Effector memory CD4-positive, alpha-beta T cell (primary cell): ENCODE results near the gene SS18L1.

ENCODE experiments used
- DNase-seq, 3 donors: peaks; one replicate each; pipeline ENCODE4 v3.0.0-alpha.2; 2020
- H3K27ac ChIP-seq: 2 replicates; pipeline ENCODE4 v1.7.0; 2013; ENCODE audit warnings: mild to moderate bottlenecking, low read length, moderate library complexity; ENCODE audit not compliant: insufficient read depth, poor library complexity, severe bottlenecking
- H3K27me3 ChIP-seq: replicated peaks from 2 replicates; pipeline ENCODE4 v1.7.0; 2013; ENCODE audit warnings: mild to moderate bottlenecking, low read length; ENCODE audit not compliant: insufficient read depth, control insufficient read depth, poor library complexity, severe bottlenecking
- H3K36me3 ChIP-seq: 2 replicates; pipeline ENCODE4 v1.7.0; 2013; ENCODE audit warnings: mild to moderate bottlenecking, low read length, moderate library complexity; ENCODE audit not compliant: control insufficient read depth, insufficient read depth
- H3K4me1 ChIP-seq: 2 replicates; pipeline ENCODE4 v1.7.0; 2013; ENCODE audit warnings: low read length, mild to moderate bottlenecking; ENCODE audit not compliant: control insufficient read depth, insufficient read depth, poor library complexity, severe bottlenecking
- H3K4me3 ChIP-seq: 2 replicates; pipeline ENCODE4 v1.7.0; 2013; ENCODE audit warnings: low read length, low read depth, mild to moderate bottlenecking; ENCODE audit not compliant: insufficient read depth, poor library complexity, severe bottlenecking
- H3K9me3 ChIP-seq: 2 replicates; pipeline ENCODE4 v1.7.0; 2013; ENCODE audit warnings: mild to moderate bottlenecking, low read length, moderate library complexity; ENCODE audit not compliant: control insufficient read depth

The SS18L1 gene

GRCh38 chr20:62120365-62120762 is 23.2 kb upstream of the SS18L1 start:
- no peaks in the 10 kb centered on the region for H3K27me3 ChIP-seq
- H3K36me3 ChIP-seq = peaks cover 3% of the 10 kb centered on the region
- H3K27ac ChIP-seq = no peak overlapping the region
- H3K4me3 ChIP-seq = no peak overlapping the region
- no peaks in the 10 kb centered on the region for H3K9me3 ChIP-seq
- no peak for DNase-seq
- peaks cover 48% of the 10 kb centered on the region for H3K4me1 ChIP-seq

- DNase-seq = peak in 1 of 3 donors; percentile 6
- peaks cover 11% of the 10 kb centered on the region for H3K36me3 ChIP-seq
- peak overlapping the region; percentile 85 for H3K4me3 ChIP-seq
- no peaks in the 10 kb centered on the region for H3K9me3 ChIP-seq
- peaks cover 48% of the 10 kb centered on the region for H3K4me1 ChIP-seq
- H3K27ac ChIP-seq = peak overlapping the region; percentile 88
- no peaks in the 10 kb centered on the region for H3K27me3 ChIP-seq
Observed at GRCh38 chr20:62120990-62121775, 22.4 kb upstream of the SS18L1 start.

DNA sequence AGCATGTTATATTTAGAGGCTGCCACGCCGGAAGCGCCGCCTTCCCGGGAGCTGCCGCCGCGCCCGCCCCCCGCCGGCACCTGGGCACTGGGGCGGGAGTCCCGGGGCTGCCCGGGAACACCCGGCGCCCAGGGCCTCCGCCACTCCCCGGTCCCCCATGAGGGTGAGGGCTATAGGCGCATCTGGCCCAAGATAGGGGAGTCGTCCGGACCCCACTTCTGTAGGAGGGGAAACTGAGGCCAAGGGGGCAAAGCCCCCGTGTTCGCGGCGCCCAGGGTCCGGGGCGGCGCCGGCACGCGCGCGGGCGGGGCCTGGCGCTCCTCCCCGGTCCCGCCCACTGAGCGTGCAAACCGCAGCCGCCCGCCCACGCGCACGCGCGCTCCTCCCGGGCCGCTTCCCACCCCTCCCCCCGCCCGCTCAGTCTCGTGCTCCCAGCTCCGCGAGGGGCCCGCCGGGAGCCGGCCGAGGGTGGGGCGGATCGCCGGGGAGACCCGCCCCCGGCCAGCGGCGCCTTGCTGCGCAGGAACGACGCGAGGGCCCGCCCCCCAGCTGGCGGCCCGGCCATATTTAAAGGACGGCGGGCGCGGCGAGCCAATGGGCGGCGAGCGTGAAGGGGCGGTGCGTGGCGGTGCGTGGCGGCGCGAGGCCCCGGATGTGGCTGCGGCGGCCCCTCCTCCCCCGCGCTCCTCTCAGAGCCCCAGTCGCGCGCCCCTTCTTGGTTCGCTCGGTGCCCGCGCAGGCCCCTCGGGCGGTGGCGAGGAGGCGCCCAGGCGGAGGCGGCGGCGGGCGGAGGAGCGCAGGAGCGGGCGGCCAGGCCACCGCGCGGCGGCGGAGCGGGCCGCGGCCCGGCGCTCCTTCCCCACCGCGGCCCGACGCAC is 21.6 kb upstream of the SS18L1 start, which contains the start of gene LSM14B:
Gene LSM14B, plus strand, starts transcription at position 700 of the 878 bp plus-strand sequence. CDS start 192 bp downstream, outside the sequence.
- Histone ChIP-seq H3K27me3 (no peaks in the 10 kb centered on the region), H3K27ac (peak within 1 kb of the TSS; percentile 88), H3K4me3 (peak within 1 kb of the TSS; percentile 85), H3K4me1 (peaks cover 43% of the 10 kb centered on the region), H3K9me3 (no peaks in the 10 kb centered on the region), H3K36me3 (peaks cover 19% of the 10 kb centered on the region)
- peak; percentile 92 to 95 (median 94) for DNase-seq

DNA sequence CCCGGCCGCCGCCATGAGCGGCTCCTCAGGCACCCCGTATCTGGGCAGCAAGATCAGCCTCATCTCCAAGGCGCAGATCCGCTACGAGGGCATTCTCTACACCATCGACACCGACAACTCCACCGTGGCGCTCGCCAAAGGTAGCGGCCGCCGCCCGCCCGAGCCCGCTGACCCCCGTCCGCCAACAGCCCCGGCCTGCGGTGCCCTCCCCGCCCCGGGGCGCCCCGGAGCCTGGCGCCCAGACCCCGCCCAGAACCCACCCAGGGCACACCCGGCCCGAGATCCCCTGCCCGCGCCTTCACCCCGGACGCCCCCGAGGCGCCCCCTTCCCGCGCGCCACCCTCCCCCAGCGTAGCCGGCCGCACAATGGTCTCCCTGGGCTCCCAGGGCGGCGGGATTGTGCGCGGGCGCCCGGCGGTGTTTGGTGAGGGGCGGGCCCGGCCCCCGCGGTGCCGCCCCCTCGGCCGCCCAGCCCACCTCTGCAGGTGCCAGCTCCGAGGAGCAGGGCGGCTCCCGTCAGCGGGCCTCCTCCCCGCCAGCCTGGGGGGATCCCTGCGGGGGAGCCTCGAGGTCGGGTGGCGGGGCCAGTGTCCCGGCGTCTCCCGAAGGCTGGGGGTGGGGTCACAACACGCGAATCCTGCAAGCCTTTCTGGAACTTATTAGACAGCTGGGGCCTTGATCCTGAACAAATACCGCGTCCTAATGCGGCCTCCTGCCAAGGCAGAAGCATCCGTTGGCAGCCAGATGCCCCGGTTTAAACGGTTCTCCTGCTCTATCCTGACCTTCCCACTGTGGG is 20.7 kb upstream of the SS18L1 start:
- H3K9me3 ChIP-seq = no peaks in the 10 kb centered on the region
- H3K4me1 ChIP-seq = peaks cover 35% of the 10 kb centered on the region
- no peaks in the 10 kb centered on the region for H3K27me3 ChIP-seq
- peak in 2 of 3 donors; percentile 33 to 35 for DNase-seq
- H3K27ac ChIP-seq = peak overlapping the region; percentile 66
- peaks cover 28% of the 10 kb centered on the region for H3K36me3 ChIP-seq
- H3K4me3 ChIP-seq = peak overlapping the region; percentile 57

GRCh38 chr20:62123450-62124118 is 20.0 kb upstream of the SS18L1 start:
- Histone ChIP-seq H3K27me3 (no peaks in the 10 kb centered on the region), H3K9me3 (no peaks in the 10 kb centered on the region), H3K36me3 (peaks cover 35% of the 10 kb centered on the region), H3K4me1 (peaks cover 28% of the 10 kb centered on the region), H3K4me3 (peak overlapping the region; percentile 57), H3K27ac (peak overlapping the region; percentile 66)
- no peak for DNase-seq

- no peak overlapping the region for H3K27ac ChIP-seq
- H3K4me3 ChIP-seq = no peak overlapping the region
- DNase-seq = no peak
- H3K36me3 ChIP-seq = peaks cover 58% of the 10 kb centered on the region
- no peaks in the 10 kb centered on the region for H3K27me3 ChIP-seq
- H3K9me3 ChIP-seq = no peaks in the 10 kb centered on the region
- H3K4me1 ChIP-seq = peaks cover 21% of the 10 kb centered on the region
Observed at GRCh38 chr20:62126141-62126540, 17.4 kb upstream of the SS18L1 start.

DNA sequence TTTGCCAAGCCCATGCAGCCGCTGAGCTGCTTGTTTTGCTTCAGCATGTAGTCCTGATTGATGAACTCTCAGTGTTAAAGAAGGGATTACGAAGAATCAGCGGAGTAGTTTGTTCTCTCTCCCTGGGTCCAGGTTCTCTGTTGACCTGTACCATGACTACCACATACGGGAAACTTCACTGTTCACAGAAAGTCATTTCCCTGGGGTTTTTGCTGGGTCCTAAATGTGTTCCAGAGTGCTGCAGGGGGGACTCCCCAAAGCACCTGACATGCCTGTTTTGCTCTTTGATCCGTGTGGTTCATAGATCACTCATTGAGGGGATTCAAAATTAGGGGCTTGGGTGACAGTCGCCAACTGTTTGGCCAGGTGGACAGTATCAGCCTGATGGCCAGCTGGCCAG is 15.8 kb upstream of the SS18L1 start:
- H3K36me3 ChIP-seq = peaks cover 74% of the 10 kb centered on the region
- no peak for DNase-seq
- no peaks in the 10 kb centered on the region for H3K27me3 ChIP-seq
- H3K27ac ChIP-seq = no peak overlapping the region
- peaks cover 17% of the 10 kb centered on the region for H3K4me1 ChIP-seq
- no peaks in the 10 kb centered on the region for H3K9me3 ChIP-seq
- no peak overlapping the region for H3K4me3 ChIP-seq

DNA sequence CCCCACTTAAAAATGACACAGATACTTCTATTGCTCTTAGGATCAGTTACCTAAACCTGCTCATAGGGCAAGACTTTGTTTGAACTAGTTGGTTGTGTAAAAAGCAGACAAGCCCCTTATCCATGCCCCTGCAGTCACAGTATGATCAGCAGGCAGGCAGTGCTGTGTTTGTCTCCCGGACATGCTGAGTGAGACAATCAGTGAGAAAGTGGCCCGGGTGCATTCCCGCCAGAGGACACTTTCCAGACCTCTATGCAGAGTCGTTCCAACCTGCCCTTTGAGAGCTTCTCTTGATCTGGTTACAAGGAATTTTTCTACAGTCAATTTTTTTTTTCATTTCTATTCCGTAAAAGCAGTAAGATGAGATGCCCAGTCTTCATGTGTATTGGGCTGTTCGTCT is 15.1 kb upstream of the SS18L1 start:
- peaks cover 80% of the 10 kb centered on the region for H3K36me3 ChIP-seq

More for the DNA sequence above, 15.1 kb upstream of the SS18L1 start:
- peaks cover 11% of the 10 kb centered on the region for H3K4me1 ChIP-seq
- no peak for DNase-seq
- H3K27me3 ChIP-seq = no peaks in the 10 kb centered on the region
- no peaks in the 10 kb centered on the region for H3K9me3 ChIP-seq
- H3K27ac ChIP-seq = no peak overlapping the region
- H3K4me3 ChIP-seq = no peak overlapping the region
